Limb (tissue), 2 donors: ENCODE results near the gene RPS6KA2.
"Not testable (repeated sequence)": the region's sequence is repeated elsewhere in the genome, so short reads cannot be mapped to it uniquely, and the experiment has no call there.

ENCODE experiments used
- DNase-seq, 2 donors: peaks; one replicate each; pipeline ENCODE4 v3.0.0-alpha.2; 2016; ENCODE audit errors: extremely low spot score in 2 of 2

The RPS6KA2 gene

DNA sequence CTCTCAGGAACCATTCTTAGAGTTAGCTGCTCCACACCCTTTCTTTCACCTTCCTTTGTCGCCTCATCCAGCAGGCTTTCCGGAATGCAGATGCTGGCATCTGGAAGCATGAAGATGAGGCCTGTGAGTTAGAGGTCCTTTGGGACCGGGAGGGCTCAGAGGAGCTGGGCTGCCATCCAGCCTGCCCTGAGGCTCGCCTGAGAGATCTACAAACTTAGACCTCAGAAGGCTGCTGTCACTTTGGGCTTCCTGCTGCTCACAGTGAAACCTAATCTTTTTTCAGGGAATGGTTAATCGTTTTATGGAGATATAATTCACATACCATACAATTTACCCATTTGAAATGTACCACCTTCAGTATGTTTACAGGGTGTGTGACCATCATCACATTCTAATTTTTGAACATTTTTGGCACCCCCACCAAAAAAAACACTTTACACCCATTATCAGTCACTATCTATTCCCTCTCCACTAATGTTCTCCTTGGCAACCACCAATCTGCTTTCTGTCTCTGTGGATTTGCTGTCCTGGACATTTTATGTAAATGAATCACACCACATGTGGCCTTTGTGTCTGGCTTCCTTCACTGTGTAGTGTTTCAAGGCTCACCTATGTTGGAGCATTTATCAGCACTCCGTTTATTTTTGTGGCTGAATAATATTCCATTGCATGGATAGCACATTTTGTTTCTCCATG, 224.3 kb downstream of the RPS6KA2 start:
- no peak for DNase-seq

DNA sequence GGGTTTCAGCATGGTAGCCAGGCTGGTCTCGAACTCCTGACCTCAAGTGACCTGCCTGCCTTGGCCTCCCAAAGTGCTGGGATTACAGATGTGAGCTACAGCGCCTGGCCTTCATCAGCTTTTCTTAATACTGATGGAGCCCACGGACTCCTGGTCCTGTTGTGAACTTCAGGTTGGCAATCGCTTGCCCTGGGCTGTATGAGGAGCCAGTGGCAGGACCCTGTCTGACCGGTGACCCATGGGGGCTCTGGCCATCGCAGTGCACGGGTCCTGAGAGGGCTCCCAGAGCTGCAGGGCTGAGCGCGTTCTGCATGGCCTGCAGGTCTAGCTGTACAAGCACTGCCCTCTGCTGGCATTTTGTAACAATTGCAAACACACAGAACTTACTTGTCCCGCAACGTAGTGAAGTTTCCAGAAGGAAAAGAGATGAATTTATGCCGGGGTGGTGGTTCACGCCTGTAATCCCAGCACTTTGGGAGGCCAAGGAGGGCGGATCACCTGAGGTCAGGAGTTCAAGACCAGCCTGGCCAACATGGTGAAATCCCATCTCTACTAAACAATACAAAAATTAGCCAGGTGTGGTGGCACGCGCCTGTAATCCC, 226.3 kb downstream of the RPS6KA2 start:
- peak; percentile 48 to 69 for DNase-seq

DNA sequence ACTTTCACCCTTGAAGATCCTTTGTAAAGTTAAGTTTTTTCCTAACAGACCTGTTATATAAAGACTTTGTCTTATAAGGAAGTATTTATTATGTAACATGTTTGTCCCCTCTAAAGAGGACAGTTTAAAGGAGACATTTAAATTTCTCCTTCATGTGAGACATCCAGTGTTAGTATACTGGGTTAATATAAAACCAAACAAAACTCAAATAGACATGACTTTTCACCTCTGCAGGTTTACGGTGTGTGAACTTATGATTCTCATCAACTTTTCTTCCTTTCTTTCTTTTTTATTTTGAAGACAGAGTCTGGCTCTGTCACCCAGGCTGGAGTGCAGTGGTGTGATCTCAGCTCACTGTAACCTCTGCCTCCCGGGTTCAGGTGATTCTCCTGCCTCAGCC, 226.9 kb downstream of the RPS6KA2 start:
- no peak for DNase-seq

DNA sequence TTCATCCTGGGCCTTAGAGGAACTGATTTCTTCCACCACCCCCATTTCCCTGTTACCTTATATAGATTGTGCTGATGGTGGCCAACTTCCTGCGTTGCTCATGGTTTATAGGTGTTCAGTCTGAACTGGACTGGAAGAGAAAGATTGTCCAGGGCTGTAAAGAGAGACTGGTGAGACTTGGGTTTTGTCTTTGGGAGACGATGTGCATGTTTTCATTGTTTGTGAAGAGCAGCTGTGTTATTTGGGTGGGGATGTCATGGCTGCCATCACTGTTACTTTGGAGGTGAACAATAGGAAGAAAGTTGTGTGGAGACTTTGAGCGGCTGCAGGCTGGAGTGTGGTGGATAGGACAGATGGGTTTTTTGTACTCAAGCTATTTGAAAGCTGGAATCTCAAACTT, 228.7 kb downstream of the RPS6KA2 start:
- no peak for DNase-seq

DNA sequence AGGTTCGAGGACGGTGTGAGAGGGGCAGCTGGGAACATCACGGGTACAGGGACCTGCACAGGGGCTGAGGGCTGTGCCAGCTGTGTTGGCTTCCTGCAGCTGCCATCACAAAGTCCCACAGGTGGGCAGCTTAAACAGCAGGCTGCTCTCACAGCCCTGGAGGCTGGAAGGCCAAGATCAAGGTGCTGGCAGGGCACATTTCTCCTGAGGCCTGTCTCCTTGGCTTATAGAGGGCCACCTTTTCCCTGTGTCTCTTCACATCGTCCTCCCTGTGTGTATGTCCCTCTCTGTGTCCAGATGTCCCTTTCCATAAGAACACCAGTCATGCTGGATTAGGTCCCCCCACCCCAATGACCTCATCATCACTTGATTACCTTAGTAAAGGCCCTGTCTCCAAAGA, 229.2 kb downstream of the RPS6KA2 start:
- no peak for DNase-seq

DNA sequence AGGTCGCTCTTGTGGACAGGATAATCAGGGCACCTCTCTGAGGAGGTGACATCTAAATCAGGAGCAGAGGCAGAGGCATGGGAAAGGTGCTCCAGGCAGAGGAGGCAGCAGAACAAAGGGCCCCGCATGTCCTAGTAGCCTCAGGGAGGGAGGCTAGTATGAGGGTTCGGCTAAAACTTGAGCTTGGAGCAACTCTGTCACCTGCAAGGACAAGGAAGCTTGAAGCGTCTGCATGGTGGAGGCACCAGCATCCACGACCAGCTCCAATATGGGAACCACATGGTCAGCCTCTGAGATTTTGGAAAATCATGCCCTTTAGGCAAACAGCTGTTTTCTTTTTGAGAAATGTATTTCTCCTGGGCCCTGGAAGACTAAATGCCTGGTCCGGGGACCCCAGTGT, 231.3 kb downstream of the RPS6KA2 start:
- no peak for DNase-seq

DNA sequence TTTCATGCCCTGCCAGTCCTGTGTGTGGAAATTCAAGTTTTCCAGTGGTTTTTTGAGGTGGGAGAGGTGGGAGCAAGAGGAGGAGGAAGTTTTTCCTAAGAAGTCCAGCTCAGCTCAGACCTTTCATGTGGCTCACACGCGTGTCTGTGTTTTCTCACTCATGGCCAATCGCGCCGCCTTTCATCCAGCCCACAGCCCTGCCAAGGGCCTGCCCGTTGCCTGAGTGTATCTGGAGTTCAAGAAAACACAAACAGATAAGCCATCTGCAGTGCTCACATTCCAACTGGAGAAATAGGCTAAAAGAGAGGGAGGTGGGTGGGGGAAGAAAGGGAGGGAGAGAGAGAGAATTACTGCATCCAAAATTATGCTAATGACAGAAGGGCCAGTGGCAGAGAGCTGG, 231.7 kb downstream of the RPS6KA2 start:
- no peak for DNase-seq

DNA sequence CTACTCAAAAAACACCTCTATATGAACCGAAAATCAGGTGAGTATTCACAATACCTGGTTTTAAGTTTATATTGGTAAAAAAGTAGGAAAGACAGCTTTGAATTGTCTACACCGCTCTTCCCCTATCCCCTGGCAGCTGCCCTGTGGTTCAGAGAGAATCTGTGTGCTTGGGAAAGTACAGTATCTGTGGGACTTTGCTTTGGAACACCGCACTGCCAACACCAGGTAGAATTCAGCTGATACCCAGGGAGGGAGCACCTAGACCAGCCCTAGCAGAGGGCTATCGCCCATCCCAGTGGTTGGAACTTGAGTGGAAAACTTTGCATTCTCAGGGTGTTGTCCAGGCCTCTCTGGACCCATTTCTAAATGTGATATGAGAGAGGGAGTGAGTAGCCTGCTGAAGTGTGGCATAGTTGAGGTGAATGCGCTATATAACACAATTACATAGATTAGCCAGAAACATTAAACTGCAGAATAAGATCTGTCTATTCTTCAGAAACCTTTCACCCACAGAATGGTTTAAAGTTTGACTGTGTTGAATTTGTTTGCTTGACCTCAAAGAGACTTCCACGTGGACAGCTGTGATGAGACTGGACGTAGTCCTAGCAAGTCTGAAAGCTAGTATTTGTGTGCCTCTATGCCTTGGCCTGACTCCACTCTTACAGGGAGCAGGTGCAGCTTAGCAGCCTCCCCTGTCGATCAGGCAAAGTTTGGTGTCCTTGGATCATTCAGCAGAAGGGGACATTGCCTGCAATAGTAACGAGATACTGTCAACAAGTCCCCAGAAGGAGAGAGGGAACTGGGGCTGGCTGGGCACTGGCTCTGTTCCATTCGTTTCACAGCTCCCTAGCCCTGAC, 232.8 kb downstream of the RPS6KA2 start:
- DNase-seq = no peak

DNA sequence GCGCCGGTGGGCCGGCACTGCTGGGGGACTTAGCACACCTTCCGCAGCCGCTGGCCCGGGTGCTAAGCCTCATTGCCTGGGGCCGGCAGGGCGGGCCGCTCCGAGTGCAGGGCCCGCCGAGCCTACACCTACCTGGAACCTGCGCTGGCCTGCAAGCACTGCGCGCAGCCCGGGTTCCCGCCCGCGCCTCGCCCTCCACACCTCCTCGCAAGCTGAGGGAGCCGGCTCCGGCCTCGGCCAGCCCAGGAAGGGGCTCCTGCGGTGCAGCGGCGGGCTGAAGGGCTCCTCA, 233.6 kb downstream of the RPS6KA2 start:
- no peak for DNase-seq

DNA sequence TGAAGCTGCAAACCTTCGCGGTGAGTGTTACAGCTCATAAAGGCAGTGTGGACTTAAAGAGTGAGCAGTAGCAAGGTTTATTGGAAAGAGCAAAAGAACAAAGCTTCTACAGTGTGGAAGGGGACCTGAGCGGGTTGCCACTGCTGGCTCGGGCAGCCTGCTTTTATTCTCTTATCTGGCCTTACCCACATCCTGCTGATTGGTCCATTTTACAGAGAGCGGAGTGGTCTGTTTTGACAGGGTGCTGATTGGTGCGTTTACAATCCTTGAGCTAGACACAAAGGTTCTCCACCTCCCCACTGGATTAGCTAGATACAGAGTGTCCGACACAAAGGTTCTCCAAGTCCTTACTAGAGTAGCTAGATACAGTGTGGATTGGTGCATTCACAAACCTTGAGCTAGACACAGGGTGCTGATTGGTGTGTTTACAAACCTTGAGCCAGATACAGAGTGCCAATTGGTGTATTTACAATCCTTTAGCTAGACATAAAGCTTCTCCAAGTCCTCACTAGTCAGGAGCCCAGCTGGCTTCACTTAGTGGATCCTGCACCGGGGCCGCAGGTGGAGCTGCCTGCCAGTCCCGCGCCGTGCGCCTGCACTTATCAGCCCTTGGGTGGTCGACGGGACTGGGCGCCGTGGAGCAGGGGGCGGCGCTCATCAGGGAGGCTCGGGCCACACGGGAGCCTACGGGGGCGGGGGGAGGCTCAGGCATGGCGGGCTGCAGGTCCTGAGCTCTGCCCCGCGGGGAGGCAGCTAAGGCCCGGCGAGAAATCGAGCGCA, 234.1 kb downstream of the RPS6KA2 start:
- not testable (repeated sequence) for DNase-seq

DNA sequence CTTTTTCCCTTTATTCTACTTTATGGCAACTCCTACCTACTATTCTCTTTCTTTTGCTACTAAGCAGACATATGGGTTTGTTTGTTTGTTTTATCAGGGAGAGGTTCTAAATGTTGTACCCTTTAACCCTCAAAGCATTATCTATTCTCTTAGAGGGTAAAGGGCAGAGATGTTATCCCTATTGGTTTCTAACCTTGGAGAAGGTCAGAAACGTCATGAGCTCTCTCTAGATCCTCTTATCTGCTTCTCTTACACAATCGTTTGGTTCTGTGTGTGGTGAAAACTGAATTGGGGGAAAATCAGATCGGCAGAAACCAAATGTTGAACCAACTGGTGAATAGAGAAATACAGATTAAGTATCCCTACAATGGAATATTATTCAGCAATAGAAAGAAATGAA, 237.9 kb downstream of the RPS6KA2 start:
- DNase-seq = no peak

DNA sequence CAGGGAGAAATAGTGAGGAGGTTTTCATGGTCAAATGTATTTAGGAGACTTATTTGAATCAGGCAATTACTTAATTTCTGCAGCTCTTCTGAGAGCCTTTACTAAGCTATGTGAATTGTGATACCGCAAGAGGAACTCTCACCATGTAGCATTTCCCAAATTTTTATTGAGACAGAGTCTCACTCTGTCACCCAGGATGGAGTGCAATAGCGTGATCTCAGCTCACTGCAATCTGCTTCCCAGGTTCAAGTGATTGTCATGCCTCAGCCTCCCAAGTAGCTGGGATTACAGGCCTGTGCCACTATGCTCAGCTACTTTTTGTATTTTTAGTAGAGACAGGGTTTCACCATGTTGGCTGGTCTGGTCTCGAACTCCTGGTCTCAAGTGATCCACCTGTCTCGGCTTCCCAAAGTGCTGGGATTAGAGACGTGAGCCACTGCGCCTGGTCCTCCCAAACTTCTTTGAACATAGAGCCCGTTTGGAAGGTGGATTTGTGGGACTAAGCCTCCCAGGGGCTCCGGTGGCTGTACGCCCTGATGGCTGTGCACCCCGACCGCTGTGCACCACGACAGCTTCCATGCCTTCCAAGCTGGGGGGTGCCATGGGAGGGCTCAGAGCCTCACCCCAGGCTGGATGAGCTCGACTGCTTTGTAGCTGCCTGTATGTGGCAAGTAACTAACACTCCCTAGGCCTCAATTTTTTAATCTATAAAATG, 238.6 kb downstream of the RPS6KA2 start:
- no peak for DNase-seq

DNA sequence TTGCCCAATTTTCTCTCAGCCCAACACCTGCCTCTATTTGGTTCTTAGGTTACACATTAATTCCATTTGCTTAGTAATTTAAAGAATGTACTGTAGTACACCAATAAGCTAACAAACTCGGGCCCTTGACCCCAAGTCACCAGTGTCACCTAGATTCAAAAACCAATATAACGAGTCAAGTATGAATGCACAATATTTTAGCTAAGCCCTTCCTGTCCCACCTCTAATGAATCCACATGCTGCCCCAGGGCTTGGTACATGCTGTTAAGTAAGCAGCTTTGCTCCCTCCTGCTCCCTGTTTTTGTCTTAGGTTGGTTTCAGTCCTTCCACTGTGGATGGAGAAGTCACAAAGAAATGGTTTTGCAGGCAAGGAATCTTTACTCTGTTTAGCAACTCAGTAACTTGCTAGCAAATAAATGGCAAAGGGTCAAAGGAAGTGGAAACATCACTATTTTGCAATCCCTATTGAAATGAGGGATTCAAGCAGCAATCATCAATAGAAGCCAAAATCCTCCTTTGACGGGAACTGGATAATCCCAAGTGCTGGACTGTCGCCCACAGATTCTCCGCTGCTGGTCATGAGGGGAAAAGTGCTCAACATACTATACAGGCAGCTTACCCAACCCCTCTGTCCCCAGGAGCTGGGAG, 239.3 kb downstream of the RPS6KA2 start:
- DNase-seq = no peak

DNA sequence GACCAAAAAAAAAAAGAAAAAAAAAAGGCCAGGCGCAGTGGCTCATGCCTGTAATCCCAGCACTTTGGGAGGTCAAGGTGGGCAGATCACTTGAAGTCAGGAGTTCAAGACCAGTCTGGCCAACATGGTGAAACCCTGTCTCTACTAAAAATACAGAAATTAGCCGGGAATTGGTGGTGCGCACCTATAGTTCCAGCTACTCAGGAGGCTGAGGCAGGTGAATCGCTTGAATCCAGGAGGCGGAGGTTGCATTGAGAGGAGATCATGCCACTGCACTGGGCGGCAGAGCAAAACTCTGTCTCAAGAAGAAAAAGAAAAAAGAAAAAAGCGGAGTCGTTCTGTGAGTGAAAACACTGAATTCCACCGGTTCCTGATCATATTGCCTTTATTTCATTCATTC, 240.0 kb downstream of the RPS6KA2 start:
- DNase-seq = not testable (repeated sequence)

DNA sequence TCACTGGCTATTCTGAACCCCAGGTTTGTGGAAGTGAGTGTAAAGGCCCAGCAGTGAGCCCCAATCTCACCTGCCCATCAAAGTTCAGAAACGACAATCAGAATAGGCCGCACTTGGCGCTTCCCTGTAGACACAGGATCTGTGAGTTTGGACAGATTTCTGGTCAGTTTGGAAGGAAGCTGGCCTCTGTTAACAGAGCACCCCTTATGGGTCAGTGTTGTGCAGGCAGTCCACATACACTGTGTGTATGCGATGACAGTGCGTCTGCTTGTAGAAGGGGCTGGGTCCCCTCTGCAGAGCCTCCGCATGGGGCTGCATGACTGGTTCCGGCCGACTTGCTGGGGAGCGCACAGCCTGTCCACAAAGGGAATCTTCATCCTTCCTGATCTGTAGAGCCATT, 240.9 kb downstream of the RPS6KA2 start:
- DNase-seq = no peak

DNA sequence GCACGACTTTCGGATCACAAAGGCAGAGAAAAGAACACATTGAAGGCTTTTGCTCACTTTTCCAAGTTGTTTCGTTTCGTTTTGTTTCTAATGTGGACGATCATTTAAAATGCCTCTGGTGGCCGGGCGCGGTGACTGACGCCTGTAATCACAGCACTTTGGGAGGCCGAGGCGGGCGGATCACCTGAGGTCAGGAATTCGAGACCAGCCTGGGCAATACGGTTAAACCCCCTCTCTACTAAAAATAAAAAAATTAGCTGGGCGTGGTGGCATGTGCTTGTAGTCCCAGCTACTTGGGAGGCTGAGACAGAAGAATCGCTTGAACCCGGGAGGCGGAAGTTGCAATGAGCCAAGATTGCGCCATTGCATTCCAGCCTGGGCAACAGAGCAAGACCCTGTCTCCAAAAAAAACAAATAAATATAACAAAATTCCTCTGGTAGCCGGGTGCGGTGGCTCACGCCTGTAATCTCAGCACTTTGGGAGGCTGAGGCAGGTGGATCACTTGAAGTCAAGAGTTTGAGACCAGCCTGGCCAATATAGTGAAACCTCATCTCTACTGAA, 243.2 kb downstream of the RPS6KA2 start:
- DNase-seq = not testable (repeated sequence)

DNA sequence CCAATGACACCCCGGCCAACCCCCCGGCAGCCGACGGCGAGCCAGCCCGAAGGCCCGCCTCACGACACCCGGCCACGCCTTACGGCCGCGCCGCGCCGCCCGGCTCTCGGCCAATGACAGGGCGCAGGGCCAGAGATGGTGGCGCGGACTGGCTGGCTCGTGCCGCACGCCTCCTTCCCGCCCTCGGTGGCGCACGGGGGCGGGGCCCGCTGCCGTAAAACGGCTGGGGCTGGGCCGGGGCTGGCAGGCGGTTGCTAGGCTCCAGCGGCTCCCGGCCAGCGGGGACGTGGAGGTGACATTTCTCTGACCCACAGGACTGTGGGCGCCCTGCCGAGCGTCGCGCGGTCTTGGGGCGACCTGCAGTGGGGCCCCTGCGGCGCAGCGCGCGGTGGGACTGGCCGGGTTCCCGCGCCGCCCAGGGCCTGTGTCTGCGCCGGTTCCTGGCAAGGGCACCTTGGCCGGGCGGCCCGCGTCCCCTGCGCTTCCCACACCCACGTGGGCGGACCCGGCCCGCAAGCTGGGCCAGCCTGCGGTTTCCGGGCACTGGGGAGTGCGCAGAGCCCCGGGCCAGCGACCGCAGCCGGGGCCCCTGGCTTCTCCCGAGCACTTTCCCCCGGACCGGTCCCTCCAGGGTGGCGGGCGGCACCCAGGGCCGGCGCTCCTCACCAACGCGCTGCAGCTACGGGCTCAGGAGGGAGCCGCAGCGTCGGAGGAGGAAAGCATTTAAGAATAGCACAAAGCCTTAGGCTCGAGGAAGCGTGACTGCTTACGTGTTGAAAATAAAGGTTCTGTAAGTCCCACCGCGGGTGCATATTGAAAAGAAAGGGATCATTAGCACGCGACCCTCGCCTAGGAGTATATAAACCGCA, 243.9 kb downstream of the RPS6KA2 start, which contains the start of gene MPC1:
Gene MPC1, minus strand, starts transcription at position 8 of the 869 bp plus-strand sequence. CDS start 64 bp downstream, outside the sequence.
- peak; percentile 96 to 99 for DNase-seq

DNA sequence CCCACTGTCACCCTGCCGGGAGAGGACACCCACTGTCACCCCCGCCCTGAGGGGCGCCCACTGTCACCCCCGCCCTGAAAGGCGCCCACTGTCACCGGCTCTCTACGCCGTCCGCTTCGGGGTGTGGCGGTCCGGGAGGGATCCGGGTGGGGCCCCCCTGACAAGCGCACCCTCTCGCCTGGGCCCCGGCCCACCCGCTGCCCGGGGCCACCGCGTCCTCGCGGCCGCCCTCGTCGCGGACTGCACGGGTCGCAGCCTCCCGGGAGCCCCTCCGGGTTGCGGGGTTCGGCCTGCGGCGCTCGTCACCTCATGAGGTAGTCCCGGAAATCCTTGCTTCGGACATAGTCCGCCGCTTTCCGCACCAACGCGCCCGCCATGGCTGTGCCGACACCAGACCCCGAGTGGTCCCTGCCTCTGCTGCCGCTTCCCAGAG, 244.5 kb downstream of the RPS6KA2 start:
- DNase-seq = no peak
